Natural killer cell (primary cell): ENCODE results near the gene FLACC1. TPM values are rescaled to one million over a fixed set of nuclear protein-coding genes. Genes with fewer than 3 reads are reported as not detected.

ENCODE experiments used
- ATAC-seq, 3 donors: fragments of 150-1000 bp in 2 of 3; fragments of 200-7000 bp in 1 of 3; cut with Tn5 transposase; 1 replicate in 1 of 3; 2 replicates in 2 of 3; pipeline ENCODE4 v1.10.0; 2021; ENCODE audit warnings: mild to moderate bottlenecking in 2 of 3, moderate library complexity in 2 of 3
- DNase-seq, 2 donors: peaks; one replicate each; pipeline versions ENCODE4 v3.0.0 to v3.0.0-alpha.2; 2013 to 2021; ENCODE audit warnings: mixed read lengths in 1 of 2
- H3K27ac ChIP-seq: one replicate; pipeline ENCODE4 v1.5.1; 2013; ENCODE audit warnings: mild to moderate bottlenecking, low read length
- H3K27me3 ChIP-seq: one replicate; pipeline ENCODE4 v1.6.1; 2013; ENCODE audit warnings: low read length; ENCODE audit not compliant: control insufficient read depth, insufficient read depth
- H3K36me3 ChIP-seq: one replicate; pipeline ENCODE4 v1.6.1; 2013; ENCODE audit warnings: low read length; ENCODE audit not compliant: control insufficient read depth, insufficient read depth
- H3K4me1 ChIP-seq: one replicate; pipeline ENCODE4 v1.6.1; 2013; ENCODE audit warnings: low read length; ENCODE audit not compliant: control insufficient read depth, insufficient read depth
- H3K4me3 ChIP-seq: one replicate; pipeline ENCODE4 v1.5.1; 2013; ENCODE audit warnings: low read length
- H3K9me3 ChIP-seq: one replicate; pipeline ENCODE4 v1.6.1; 2013; ENCODE audit warnings: low read length; ENCODE audit not compliant: control insufficient read depth, insufficient read depth
- H3K27ac Mint-ChIP-seq, 2 donors: one replicate each; pipeline ENCODE4 v1.8.0; 2022; ENCODE audit warnings: mild to moderate bottlenecking in 2 of 2, mixed read lengths in 2 of 2, moderate library complexity in 1 of 2
- H3K27me3 Mint-ChIP-seq, 2 donors: one replicate each; pipeline ENCODE4 v1.8.0; 2022; ENCODE audit warnings: low read depth in 2 of 2, mixed read lengths in 2 of 2
- H3K36me3 Mint-ChIP-seq: one replicate; pipeline ENCODE4 v1.8.0; 2022; ENCODE audit warnings: mixed read lengths
- H3K4me1 Mint-ChIP-seq, 2 donors: one replicate each; pipeline ENCODE4 v1.8.0; 2022; ENCODE audit warnings: mixed read lengths in 2 of 2
- H3K4me3 Mint-ChIP-seq: one replicate; pipeline ENCODE4 v1.8.0; 2022; ENCODE audit warnings: mild to moderate bottlenecking, moderate library complexity, mixed read lengths
- H3K9me3 Mint-ChIP-seq, 2 donors: one replicate each; pipeline ENCODE4 v1.8.0; 2022; ENCODE audit warnings: mixed read lengths in 2 of 2
- WGBS: methylation state at CpG from one replicate; pipeline ENCODE4 v1.1.7; 2013; ENCODE audit warnings: missing lambda C conversion rate; ENCODE audit not compliant: insufficient coverage; 5-methylcytosine and 5-hydroxymethylcytosine counted together
- intact Hi-C: fragments of 100-400 bp; cut with micrococcal nuclease; formaldehyde crosslinking; loops from one replicate; pipeline ENCODE4 v1.14.2; 2022
- total RNA-seq, 4 donors: library from RNA; stranded (reverse); fragments of 120-200 nt in 1 of 4; gene quantifications; one replicate each; pipeline versions ENCODE4 v1.2.3 to v1.2.4, GENCODE V29; 2013 to 2022
- TF ChIP-seq, protein P1 (sequence below): fragments of 200-600 bp; IDR thresholded peaks from one replicate; pipeline ENCODE4 v1.8.0; 2022; ENCODE audit warnings: antibody characterized with exemption

Gene FLACC1
- total RNA-seq, 3 donors from 2014 or later (not counting 1 experiment from before 2014, with no cell fraction given) = 5.2 to 7.0 (median 6.8) TPM

- no peak for ATAC-seq
- no peak for DNase-seq
- H3K36me3 Mint-ChIP-seq = peaks cover 4% of the 10 kb centered on the region
- peaks cover 4 to 7% of the 10 kb centered on the region in 2 donors for H3K4me1 Mint-ChIP-seq
- H3K27me3 Mint-ChIP-seq = no peaks in the 10 kb centered on the region
- H3K4me3 Mint-ChIP-seq = no peak overlapping the region
- H3K4me3 ChIP-seq = no peak overlapping the region
- no peak overlapping the region for H3K27ac Mint-ChIP-seq
- H3K9me3 ChIP-seq = no peaks in the 10 kb centered on the region
- H3K27ac ChIP-seq = no peak overlapping the region
- H3K27me3 ChIP-seq = no peaks in the 10 kb centered on the region
- intact Hi-C loops = no loop called here
- no peaks in the 10 kb centered on the region for H3K36me3 ChIP-seq
- 96% methylated on average over 7 of the region's 7 CpGs for WGBS
- H3K4me1 ChIP-seq = no peaks in the 10 kb centered on the region
- TF ChIP-seq, protein P1, sequence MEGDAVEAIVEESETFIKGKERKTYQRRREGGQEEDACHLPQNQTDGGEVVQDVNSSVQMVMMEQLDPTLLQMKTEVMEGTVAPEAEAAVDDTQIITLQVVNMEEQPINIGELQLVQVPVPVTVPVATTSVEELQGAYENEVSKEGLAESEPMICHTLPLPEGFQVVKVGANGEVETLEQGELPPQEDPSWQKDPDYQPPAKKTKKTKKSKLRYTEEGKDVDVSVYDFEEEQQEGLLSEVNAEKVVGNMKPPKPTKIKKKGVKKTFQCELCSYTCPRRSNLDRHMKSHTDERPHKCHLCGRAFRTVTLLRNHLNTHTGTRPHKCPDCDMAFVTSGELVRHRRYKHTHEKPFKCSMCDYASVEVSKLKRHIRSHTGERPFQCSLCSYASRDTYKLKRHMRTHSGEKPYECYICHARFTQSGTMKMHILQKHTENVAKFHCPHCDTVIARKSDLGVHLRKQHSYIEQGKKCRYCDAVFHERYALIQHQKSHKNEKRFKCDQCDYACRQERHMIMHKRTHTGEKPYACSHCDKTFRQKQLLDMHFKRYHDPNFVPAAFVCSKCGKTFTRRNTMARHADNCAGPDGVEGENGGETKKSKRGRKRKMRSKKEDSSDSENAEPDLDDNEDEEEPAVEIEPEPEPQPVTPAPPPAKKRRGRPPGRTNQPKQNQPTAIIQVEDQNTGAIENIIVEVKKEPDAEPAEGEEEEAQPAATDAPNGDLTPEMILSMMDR = no peak
- H3K9me3 Mint-ChIP-seq = peaks cover 0 to 2% of the 10 kb centered on the region in 2 donors
These were observed 11.4 kb downstream of the FLACC1 start for GRCh38 chr2:201345625-201346213.

GRCh38 chr2:201344663-201345366 is 12.3 kb downstream of the FLACC1 start:
- TF ChIP-seq, protein P1 = no peak
- Mint-ChIP-seq H3K36me3 (peaks cover 13% of the 10 kb centered on the region), H3K9me3 (peaks cover 3 to 4% of the 10 kb centered on the region in 2 donors), H3K4me1 (peaks cover 13 to 16% of the 10 kb centered on the region in 2 donors), H3K27me3 (no peaks in the 10 kb centered on the region), H3K27ac (no peak overlapping the region), H3K4me3 (no peak overlapping the region)
- Histone ChIP-seq H3K9me3 (no peaks in the 10 kb centered on the region), H3K27ac (no peak overlapping the region), H3K4me3 (no peak overlapping the region), H3K36me3 (no peaks in the 10 kb centered on the region), H3K27me3 (no peaks in the 10 kb centered on the region), H3K4me1 (no peaks in the 10 kb centered on the region)
- no peak for ATAC-seq
- DNase-seq = no peak
- WGBS = 83% methylated on average over 1 of the region's 1 CpG
- intact Hi-C loops = no loop called here

DNA sequence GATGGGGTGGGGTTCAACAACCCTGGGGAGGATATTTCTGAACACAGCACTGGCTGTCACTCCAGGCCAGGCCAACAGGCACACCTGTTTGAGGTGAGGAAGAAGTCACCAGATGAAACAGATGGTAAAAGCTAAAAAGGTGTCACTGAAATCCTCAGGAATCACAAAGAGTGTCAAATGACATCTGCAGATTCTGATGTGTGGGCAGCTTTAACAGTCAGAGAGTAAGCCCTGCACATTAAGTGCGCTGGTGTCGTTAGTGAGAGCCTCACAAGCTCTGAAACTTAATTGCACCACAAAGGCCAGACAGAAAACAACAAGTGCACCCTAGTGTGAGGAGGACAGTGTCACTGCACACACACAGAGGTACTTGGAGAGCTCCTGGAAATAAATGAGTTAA is 13.6 kb downstream of the FLACC1 start:
- no peaks in the 10 kb centered on the region for H3K4me1 ChIP-seq
- DNase-seq (no peak), ATAC-seq (no peak)
- no peak overlapping the region for H3K4me3 Mint-ChIP-seq
- WGBS = 85% methylated on average over 2 of the region's 2 CpGs
- H3K9me3 Mint-ChIP-seq = peaks cover 4 to 7% of the 10 kb centered on the region in 2 donors
- H3K36me3 ChIP-seq = no peaks in the 10 kb centered on the region
- H3K9me3 ChIP-seq = no peaks in the 10 kb centered on the region
- no peak overlapping the region for H3K27ac Mint-ChIP-seq
- no peaks in the 10 kb centered on the region for H3K27me3 ChIP-seq
- no peak overlapping the region for H3K27ac ChIP-seq
- H3K27me3 Mint-ChIP-seq = no peaks in the 10 kb centered on the region
- peaks cover 22% of the 10 kb centered on the region for H3K36me3 Mint-ChIP-seq
- peaks cover 16 to 19% of the 10 kb centered on the region in 2 donors for H3K4me1 Mint-ChIP-seq
- TF ChIP-seq, protein P1 = no peak
- intact Hi-C loops = no loop called here
- H3K4me3 ChIP-seq = no peak overlapping the region
